HCT116 (cell line): ENCODE data around the gene GPR78. TPM values are rescaled to one million over a fixed set of nuclear protein-coding genes. Genes with fewer than 3 reads are reported as not detected.

Experiments used
- ATAC-seq: fragments of 200-7000 bp; cut with Tn5 transposase; 2 replicates; pipeline ENCODE4 v1.9.1; 2020; ENCODE audit warnings: mild to moderate bottlenecking, moderate library complexity
- BruUV-seq: library from RNA; stranded (reverse); fragments of 400-500 nt; replicated peaks from 2 replicates; lab custom pipeline; 2021; lab: Mats Ljungman, UMichigan
- CTCF ChIA-PET: fragments of 300-600 bp; sonication (Branson Sonifier 250); formaldehyde crosslinking; loops from one replicate; lab custom pipeline; 2021; ENCODE audit warnings: antibody characterized with exemption; lab: Charles Lee
- POLR2A ChIA-PET: fragments of 300-600, 350-600 bp; sonication (Branson Sonifier 250); formaldehyde crosslinking; loops from one replicate; lab custom pipeline; 2021; ENCODE audit warnings: antibody characterized with exemption; lab: Charles Lee
- RAD21 ChIA-PET, 2 experiments: fragments of 300-600 bp; sonication (Branson Sonifier 250); formaldehyde crosslinking; loops; one replicate each; lab custom pipeline; 2023; ENCODE audit warnings: low total read pairs in 2 of 2; ENCODE audit not compliant: uncharacterized antibody in 2 of 2, unreplicated experiment in 2 of 2, low non-redundant PET in 1 of 2; lab: Charles Lee
- DNase-seq: peaks from one replicate; pipeline ENCODE4 v3.0.0-alpha.2; 2010; ENCODE audit warnings: low read depth, low spot score
- H2AFZ ChIP-seq: fragments of 200-600 bp; shearing (Covaris generic), sonication (generic); 2 replicates; pipeline ENCODE4 v1.6.1; 2017; ENCODE audit warnings: low read depth, mixed run types, mixed read lengths, antibody characterized with exemption, low read length; ENCODE audit not compliant: poor library complexity, severe bottlenecking
- H3K27ac ChIP-seq: 2 replicates; pipeline ENCODE4 v1.5.1; 2012; ENCODE audit warnings: low read depth, low read length
- H3K27me3 ChIP-seq: fragments of 200-600 bp; sonication (generic); 2 replicates; pipeline ENCODE4 v1.6.1; 2016; ENCODE audit warnings: mixed run types, low read length, mixed read lengths; ENCODE audit not compliant: insufficient read depth
- H3K36me3 ChIP-seq, 2 experiments: fragments of 200-500 bp in 1 of 2; fragments of 200-600 bp in 1 of 2; sonication (Bioruptor generic) in 1 of 2; sonication (generic) in 1 of 2; 2 replicates each; pipeline versions ENCODE4 v1.5.1 to v1.6.1; 2014 to 2016; ENCODE audit warnings: low read length in 2 of 2, inconsistent platforms in 1 of 2, mixed read lengths in 1 of 2, mixed run types in 1 of 2; ENCODE audit not compliant: insufficient read depth in 2 of 2, control insufficient read depth in 1 of 2
- H3K4me1 ChIP-seq, 2 experiments: fragments of 200-600 bp in 1 of 2; sonication (generic) in 1 of 2; 2 replicates each; pipeline versions ENCODE4 v1.5.1 to v1.6.1; 2012 to 2017; ENCODE audit warnings: low read length in 2 of 2, inconsistent platforms in 1 of 2, mild to moderate bottlenecking in 1 of 2, mixed read lengths in 1 of 2, mixed run types in 1 of 2, moderate library complexity in 1 of 2; ENCODE audit not compliant: insufficient read depth in 2 of 2, control insufficient read depth in 1 of 2
- H3K4me2 ChIP-seq: fragments of 200-600 bp; sonication (generic); 2 replicates; pipeline ENCODE4 v1.6.1; 2017; ENCODE audit warnings: mixed run types, low read length, mixed read lengths
- H3K4me3 ChIP-seq, 2 experiments: fragments of 200-600 bp in 1 of 2; sonication (generic) in 1 of 2; replicated peaks in 1 of 2; 2 replicates each; pipeline ENCODE4 v1.5.1; 2011 to 2016; ENCODE audit warnings: low read length in 2 of 2, control low read depth in 1 of 2, low read depth in 1 of 2, mild to moderate bottlenecking in 1 of 2, mixed read lengths in 1 of 2, mixed run types in 1 of 2
- H3K79me2 ChIP-seq: fragments of 200-600 bp; sonication (generic); 2 replicates; pipeline ENCODE4 v1.6.1; 2017; ENCODE audit warnings: mild to moderate bottlenecking, mixed run types, low read length, moderate library complexity, mixed read lengths; ENCODE audit not compliant: insufficient read depth
- H3K9ac ChIP-seq: fragments of 200-600 bp; sonication (generic); 2 replicates; pipeline ENCODE4 v1.6.1; 2016; ENCODE audit warnings: low read length, mixed read lengths
- H3K9me2 ChIP-seq: fragments of 200-600 bp; sonication (generic), shearing (Covaris generic); 2 replicates; pipeline ENCODE4 v1.6.1; 2017; ENCODE audit warnings: mixed run types, mild to moderate bottlenecking, moderate library complexity; ENCODE audit not compliant: insufficient read depth
- H3K9me3 ChIP-seq, 2 experiments: fragments of 200-500 bp in 1 of 2; fragments of 200-600 bp in 1 of 2; sonication (Bioruptor generic) in 1 of 2; sonication (generic) in 1 of 2; 2 replicates each; pipeline ENCODE4 v1.6.1; 2014 to 2017; ENCODE audit warnings: low read length in 2 of 2, mixed read lengths in 2 of 2, inconsistent platforms in 1 of 2, low read depth in 1 of 2, mild to moderate bottlenecking in 1 of 2, mixed run types in 1 of 2, moderate library complexity in 1 of 2; ENCODE audit not compliant: control insufficient read depth in 1 of 2, insufficient read depth in 1 of 2
- H4K20me1 ChIP-seq: fragments of 200-600 bp; sonication (generic), shearing (Covaris generic); 2 replicates; pipeline ENCODE4 v1.6.1; 2017; ENCODE audit warnings: mixed run types, mild to moderate bottlenecking, moderate library complexity; ENCODE audit not compliant: insufficient read depth
- CBX3 ChIP-seq: IDR thresholded peaks from 2 replicates; pipeline ENCODE4 v1.6.1; 2012; ENCODE audit warnings: low read depth
- CEBPB ChIP-seq: IDR thresholded peaks from 2 replicates; pipeline ENCODE4 v1.6.1; 2012; ENCODE audit warnings: low read depth
- POLR2AphosphoS5 ChIP-seq: IDR thresholded peaks from 2 replicates; pipeline ENCODE4 v1.6.1; 2011; ENCODE audit warnings: mild to moderate bottlenecking, low read depth, low read length, moderate library complexity
- SRF ChIP-seq: IDR thresholded peaks from 2 replicates; pipeline ENCODE4 v1.6.1; 2012; ENCODE audit warnings: low read depth
- ZBTB33 ChIP-seq: IDR thresholded peaks from 2 replicates; pipeline ENCODE4 v1.6.1; 2011; ENCODE audit warnings: mild to moderate bottlenecking, low read length, moderate library complexity; ENCODE audit not compliant: insufficient replicate concordance; ENCODE audit errors: extremely low read depth
- intact Hi-C: fragments of 100-400 bp; cut with micrococcal nuclease; formaldehyde crosslinking; loops from 2 replicates; pipeline ENCODE4 v1.10.0; 2022
- total RNA-seq: library from RNA; stranded (reverse); gene quantifications from one replicate; pipeline ENCODE4 v1.2.1, GENCODE V29; 2021; ENCODE audit not compliant: unreplicated experiment
- TF ChIP-seq, protein P1 (sequence below): IDR thresholded peaks from 2 replicates; pipeline ENCODE4 v1.6.1; 2012

Gene GPR78
- total RNA-seq, 1 experiment from 2014 or later = not detected

DNA sequence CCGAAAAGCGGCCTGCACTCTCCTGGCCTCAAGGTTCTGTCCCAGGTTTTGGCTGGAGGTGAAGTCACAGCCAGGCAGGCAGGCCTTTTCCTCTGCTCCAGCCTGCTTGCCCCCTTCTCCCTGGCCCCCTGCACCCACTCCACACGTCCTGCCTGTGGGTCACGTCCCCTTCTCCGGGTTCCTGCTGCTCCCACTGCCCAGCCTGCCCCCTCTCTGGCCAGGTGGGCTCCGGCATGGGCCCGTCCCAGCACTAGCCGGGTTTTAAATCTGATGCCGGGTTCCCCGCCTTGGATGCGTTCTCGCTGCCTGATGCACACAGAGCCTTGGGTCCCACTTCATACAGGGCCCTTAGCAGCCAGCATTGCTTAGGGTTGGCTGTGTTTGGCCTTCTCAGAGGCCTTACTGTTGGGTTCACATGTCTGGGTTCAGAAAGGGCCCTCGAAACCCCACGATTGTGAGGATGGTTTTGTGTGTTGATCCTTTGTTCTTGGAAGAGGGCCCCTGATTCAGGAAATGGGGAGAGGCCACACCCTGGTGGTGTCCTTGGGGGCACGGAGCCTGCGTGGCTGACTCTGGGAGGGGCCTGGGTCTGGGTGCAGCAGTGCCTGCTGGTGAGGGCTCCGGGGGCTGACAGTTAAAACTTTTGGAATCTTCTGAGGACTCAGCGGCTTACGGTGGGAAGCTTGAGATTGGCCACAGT, 18.3 kb downstream of the GPR78 start:
- Histone ChIP-seq H3K9me2 (no peaks in the 10 kb centered on the region), H3K4me1 (peaks cover 11 to 20% of the 10 kb centered on the region in 2 experiments; a peak in 3 of 4 replicates), H3K27ac (no peak overlapping the region), H3K9ac (no peak overlapping the region), H3K79me2 (no peaks in the 10 kb centered on the region), H3K27me3 (0 out of 2 replicates have a peak, but pooled peaks cover 4% of the 10 kb centered on the region), H3K4me2 (no peak overlapping the region), H4K20me1 (no peaks in the 10 kb centered on the region), H3K4me3 (no peak overlapping the region)
- CTCF ChIA-PET = interaction anchor here (0.9 kb wide), 1 partner anchor 9 kb away, joined by 4 read pairs; no protein-coding TSS in a partner anchor
- intact Hi-C loops = loop anchor here (5.0 to 10.0 kb wide), 2 partner anchors 319 to 354 kb away; no protein-coding TSS in a partner anchor
- RAD21 ChIA-PET = no interaction called here
- BruUV-seq = no TSS peak
- no peak for DNase-seq
- TF ChIP-seq CEBPB (no peak), ZBTB33 (no peak), SRF (no peak), CBX3 (no peak), POLR2AphosphoS5 (no peak)
- TF ChIP-seq, protein P1, sequence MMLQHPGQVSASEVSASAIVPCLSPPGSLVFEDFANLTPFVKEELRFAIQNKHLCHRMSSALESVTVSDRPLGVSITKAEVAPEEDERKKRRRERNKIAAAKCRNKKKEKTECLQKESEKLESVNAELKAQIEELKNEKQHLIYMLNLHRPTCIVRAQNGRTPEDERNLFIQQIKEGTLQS = no peak
- TF ChIP-seq, all 23 proteins: peak for 0
- Histone ChIP-seq H2AFZ (no peak overlapping the region), H3K36me3 (no peaks in the 10 kb centered on the region), H3K9me3 (no peaks in the 10 kb centered on the region)
- POLR2A ChIA-PET = no interaction called here
- no peak for ATAC-seq
